Keratinocyte (primary cell): ENCODE measurements around the gene RAD23A. TPM values are rescaled to one million over a fixed set of nuclear protein-coding genes. Genes with fewer than 3 reads are reported as not detected.

Experiments
- DNase-seq: peaks from one replicate; pipeline ENCODE4 v3.0.0-alpha.2; 2011; ENCODE audit warnings: low read depth, missing footprints, low spot score
- FAIRE-seq: peaks from 2 replicates; lab custom pipeline; 2011; peaks lifted over from hg19 to GRCh38; lab: Jason Lieb, UNC
- H2AFZ ChIP-seq: 2 replicates; pipeline ENCODE4 v1.6.0; 2012; ENCODE audit warnings: low read length, control low read depth, inconsistent platforms; ENCODE audit not compliant: control insufficient read depth
- H3K27ac ChIP-seq: 2 replicates; pipeline ENCODE4 v1.5.1; 2011; ENCODE audit warnings: low read length; ENCODE audit not compliant: control insufficient read depth, insufficient read depth
- H3K27me3 ChIP-seq: 3 replicates; pipeline ENCODE4 v1.6.0; 2011; ENCODE audit warnings: low read length; ENCODE audit not compliant: control insufficient read depth, insufficient read depth; ENCODE audit errors: extremely low read depth
- H3K36me3 ChIP-seq, 2 experiments: 2 replicates in 1 of 2; 3 replicates in 1 of 2; pipeline ENCODE4 v1.5.1; 2011; ENCODE audit warnings: low read length in 2 of 2, mild to moderate bottlenecking in 1 of 2; ENCODE audit not compliant: control insufficient read depth in 2 of 2, insufficient read depth in 2 of 2; ENCODE audit errors: extremely low read depth in 1 of 2
- H3K4me1 ChIP-seq: 3 replicates; pipeline ENCODE4 v1.5.1; 2011; ENCODE audit warnings: low read length; ENCODE audit not compliant: control insufficient read depth, insufficient read depth; ENCODE audit errors: extremely low read depth
- H3K4me2 ChIP-seq: 3 replicates; pipeline ENCODE4 v1.6.0; 2011; ENCODE audit warnings: low read depth, low read length; ENCODE audit not compliant: control insufficient read depth, insufficient read depth; ENCODE audit errors: extremely low read depth
- H3K4me3 ChIP-seq, 3 experiments: fragments of 200-600 bp in 1 of 3; sonication (generic) in 1 of 3; 2 replicates in 2 of 3; 3 replicates in 1 of 3; pipeline ENCODE4 v1.5.1; 2011 to 2016; ENCODE audit warnings: low read length in 3 of 3, mild to moderate bottlenecking in 3 of 3, control low read depth in 2 of 3, inconsistent platforms in 1 of 3, low read depth in 1 of 3, mixed read lengths in 1 of 3, mixed run types in 1 of 3, moderate library complexity in 1 of 3; ENCODE audit not compliant: control insufficient read depth in 2 of 3, insufficient read depth in 2 of 3; ENCODE audit errors: extremely low read depth in 1 of 3
- H3K79me2 ChIP-seq: 2 replicates; pipeline ENCODE4 v1.6.0; 2012; ENCODE audit warnings: low read length; ENCODE audit not compliant: control insufficient read depth, insufficient read depth
- H3K9ac ChIP-seq: 3 replicates; pipeline ENCODE4 v1.6.0; 2011; ENCODE audit warnings: low read length; ENCODE audit not compliant: control insufficient read depth, insufficient read depth; ENCODE audit errors: extremely low read depth
- H3K9me1 ChIP-seq: 3 replicates; pipeline ENCODE4 v1.6.0; 2011; ENCODE audit warnings: low read length; ENCODE audit not compliant: control insufficient read depth, insufficient read depth; ENCODE audit errors: extremely low read depth
- H3K9me3 ChIP-seq: 2 replicates; pipeline ENCODE4 v1.5.1; 2012; ENCODE audit warnings: low read depth, low read length; ENCODE audit not compliant: control insufficient read depth
- H4K20me1 ChIP-seq: 3 replicates; pipeline ENCODE4 v1.6.0; 2011; ENCODE audit warnings: low read length; ENCODE audit not compliant: control insufficient read depth, insufficient read depth; ENCODE audit errors: extremely low read depth
- EZH2 ChIP-seq: IDR thresholded peaks from one replicate; pipeline ENCODE4 v1.6.1; 2012; ENCODE audit warnings: inconsistent platforms, mild to moderate bottlenecking, low read length, moderate library complexity
- dilution Hi-C: fragments of 300-500 bp; cut with MboI; formaldehyde crosslinking; loops from one replicate; pipeline ENCODE4 v1.7.0; 2020; ENCODE audit warnings: low sequenced_read_pairs; ENCODE audit not compliant: extremely low pct_ligation_motif_present
- polyA plus RNA-seq, 5 experiments: library from polyadenylated mRNA; depleted of rRNA in 3 of 5; stranded (reverse) in 3 of 5; stranded (forward) in 1 of 5; unstranded in 1 of 5; fragments of >200 nt; gene quantifications; 1 replicate in 1 of 5; 2 replicates in 3 of 5; 3 replicates in 1 of 5; pipeline versions ENCODE4 v1.2.1 to v1.2.3, GENCODE V29; 2011 to 2012; ENCODE audit warnings: missing spikeins in 2 of 5, low read depth in 1 of 5, low replicate concordance in 1 of 5
- TF ChIP-seq, protein P1 (sequence below), 3 experiments: IDR thresholded peaks in 1 of 3; conservative IDR thresholded peaks in 1 of 3; optimal IDR thresholded peaks in 1 of 3; 2 replicates in 2 of 3; 3 replicates in 1 of 3; pipeline versions ENCODE3 to v1.5.1; 2011; ENCODE audit warnings: low read length in 3 of 3, mild to moderate bottlenecking in 3 of 3, moderate library complexity in 2 of 3, control low read depth in 1 of 3, inconsistent platforms in 1 of 3; ENCODE audit not compliant: insufficient read depth in 2 of 3; ENCODE audit errors: extremely low read depth in 1 of 3

RAD23A gene
- polyA plus RNA-seq, 1 donor (not counting 4 experiments of a cell fraction or from before 2014, with no cell fraction given), result 23.7 TPM

DNA sequence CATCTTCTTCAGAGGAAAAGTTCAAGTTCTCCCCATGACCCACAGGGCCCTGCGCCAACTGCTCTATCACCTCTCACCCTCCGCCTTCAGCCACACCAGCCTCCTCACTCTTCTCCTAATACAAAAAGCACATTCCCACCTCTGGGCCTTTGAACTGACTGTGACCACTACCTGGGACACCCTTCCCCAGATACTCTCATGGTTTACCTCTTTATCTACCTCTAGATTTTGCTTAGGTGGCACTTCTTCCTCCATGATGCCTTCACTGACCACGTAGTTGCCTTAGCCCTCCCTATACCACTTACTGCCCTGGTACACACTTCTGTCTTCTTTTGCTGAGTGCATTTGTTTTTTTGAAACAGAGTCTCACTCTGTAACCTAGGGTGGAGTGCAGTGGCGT, 22.7 kb upstream of the RAD23A start:
- peaks cover 4% of the 10 kb centered on the region for H3K4me1 ChIP-seq
- H3K27me3 ChIP-seq, result no peaks in the 10 kb centered on the region
- TF ChIP-seq EZH2, result no peak
- TF ChIP-seq, protein P1, sequence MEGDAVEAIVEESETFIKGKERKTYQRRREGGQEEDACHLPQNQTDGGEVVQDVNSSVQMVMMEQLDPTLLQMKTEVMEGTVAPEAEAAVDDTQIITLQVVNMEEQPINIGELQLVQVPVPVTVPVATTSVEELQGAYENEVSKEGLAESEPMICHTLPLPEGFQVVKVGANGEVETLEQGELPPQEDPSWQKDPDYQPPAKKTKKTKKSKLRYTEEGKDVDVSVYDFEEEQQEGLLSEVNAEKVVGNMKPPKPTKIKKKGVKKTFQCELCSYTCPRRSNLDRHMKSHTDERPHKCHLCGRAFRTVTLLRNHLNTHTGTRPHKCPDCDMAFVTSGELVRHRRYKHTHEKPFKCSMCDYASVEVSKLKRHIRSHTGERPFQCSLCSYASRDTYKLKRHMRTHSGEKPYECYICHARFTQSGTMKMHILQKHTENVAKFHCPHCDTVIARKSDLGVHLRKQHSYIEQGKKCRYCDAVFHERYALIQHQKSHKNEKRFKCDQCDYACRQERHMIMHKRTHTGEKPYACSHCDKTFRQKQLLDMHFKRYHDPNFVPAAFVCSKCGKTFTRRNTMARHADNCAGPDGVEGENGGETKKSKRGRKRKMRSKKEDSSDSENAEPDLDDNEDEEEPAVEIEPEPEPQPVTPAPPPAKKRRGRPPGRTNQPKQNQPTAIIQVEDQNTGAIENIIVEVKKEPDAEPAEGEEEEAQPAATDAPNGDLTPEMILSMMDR (optimal IDR thresholded peaks at IDR 0.05 in 1 of 3, IDR thresholded peaks at IDR 0.05 in 1 of 3, conservative IDR thresholded peaks at IDR 0.05 in 1 of 3; ENCODE audit: extremely low read depth in 1 of 3, insufficient read depth in 2 of 3, low read length in 3 of 3), result no peak
- no peak overlapping the region for H3K4me3 ChIP-seq
- H3K4me2 ChIP-seq, result no peak overlapping the region
- H4K20me1 ChIP-seq, result peaks cover 3% of the 10 kb centered on the region
- no peak for DNase-seq
- H3K9ac ChIP-seq, result no peak overlapping the region
- dilution Hi-C loops, result no loop called here
- H3K9me1 ChIP-seq, result no peaks in the 10 kb centered on the region
- peaks cover 28 to 32% of the 10 kb centered on the region in 2 experiments for H3K36me3 ChIP-seq
- no peaks in the 10 kb centered on the region for H3K9me3 ChIP-seq
- no peak overlapping the region for H3K27ac ChIP-seq
- no peaks in the 10 kb centered on the region for H3K79me2 ChIP-seq
- no peak for FAIRE-seq
- no peak overlapping the region for H2AFZ ChIP-seq

DNA sequence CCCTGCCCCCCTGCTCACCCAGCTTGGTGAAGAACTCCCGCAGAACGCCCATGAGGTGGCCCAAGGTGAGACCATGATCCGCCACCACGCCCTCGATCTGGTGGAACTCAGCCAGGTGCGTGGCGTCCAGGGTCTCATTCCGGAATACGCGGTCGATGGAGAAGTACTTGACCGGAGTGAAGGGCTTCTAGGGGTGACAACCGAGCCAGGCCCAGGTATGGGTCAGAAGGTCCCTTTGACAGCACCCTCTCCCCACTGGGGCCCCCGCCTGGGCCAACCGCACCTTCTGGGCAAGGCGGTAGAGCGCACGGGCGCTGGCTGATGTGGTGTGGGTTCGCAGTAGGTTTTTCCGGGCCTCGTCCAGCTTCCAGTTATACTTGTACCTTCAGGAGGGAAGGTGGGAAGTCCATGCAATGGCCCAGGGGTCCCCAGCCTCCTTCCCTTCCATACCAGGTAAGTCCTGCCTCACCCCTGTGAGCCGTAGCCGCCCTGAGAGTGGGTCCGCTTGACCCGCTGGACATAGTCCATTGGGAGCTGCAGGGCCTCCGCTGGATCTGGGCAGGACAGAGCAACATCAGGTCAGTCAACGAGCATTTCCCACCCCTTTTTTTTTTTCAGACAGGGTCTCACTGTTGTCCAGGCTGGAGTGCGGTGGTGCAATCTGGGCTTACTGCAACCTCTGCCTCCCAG, 20.9 kb upstream of the RAD23A start:
- FAIRE-seq, result no peak

More for the DNA sequence above, 20.9 kb upstream of the RAD23A start:
- no peak overlapping the region for H3K27ac ChIP-seq
- peaks cover 3% of the 10 kb centered on the region for H4K20me1 ChIP-seq
- no peaks in the 10 kb centered on the region for H3K9me1 ChIP-seq
- TF ChIP-seq, protein P1 (optimal IDR thresholded peaks at IDR 0.05 in 1 of 3, IDR thresholded peaks at IDR 0.05 in 1 of 3, conservative IDR thresholded peaks at IDR 0.05 in 1 of 3; ENCODE audit: extremely low read depth in 1 of 3, insufficient read depth in 2 of 3, low read length in 3 of 3), result no peak
- TF ChIP-seq EZH2, result no peak
- no peaks in the 10 kb centered on the region for H3K9me3 ChIP-seq
- peaks cover 2% of the 10 kb centered on the region for H3K79me2 ChIP-seq
- no peaks in the 10 kb centered on the region for H3K4me1 ChIP-seq
- DNase-seq, result no peak
- no peak overlapping the region for H3K4me3 ChIP-seq
- no peak overlapping the region for H2AFZ ChIP-seq
- H3K27me3 ChIP-seq, result no peaks in the 10 kb centered on the region
- dilution Hi-C loops, result no loop called here
- H3K9ac ChIP-seq, result no peak overlapping the region
- H3K4me2 ChIP-seq, result no peak overlapping the region
- H3K36me3 ChIP-seq, result peaks cover 43 to 47% of the 10 kb centered on the region in 2 experiments
